GM19043 (cell line): Measurements from ENCODE around the gene CYP11A1.
A peak's percentile ranks its signal among the peaks of the same experiment; 100 is the strongest.

Source experiments
- ATAC-seq: cut with Tn5 transposase; IDR thresholded peaks from one replicate; pipeline ENCODE4 v1.9.1; 2021; ENCODE audit warnings: low read depth; ENCODE audit not compliant: unreplicated experiment

The CYP11A1 gene

DNA sequence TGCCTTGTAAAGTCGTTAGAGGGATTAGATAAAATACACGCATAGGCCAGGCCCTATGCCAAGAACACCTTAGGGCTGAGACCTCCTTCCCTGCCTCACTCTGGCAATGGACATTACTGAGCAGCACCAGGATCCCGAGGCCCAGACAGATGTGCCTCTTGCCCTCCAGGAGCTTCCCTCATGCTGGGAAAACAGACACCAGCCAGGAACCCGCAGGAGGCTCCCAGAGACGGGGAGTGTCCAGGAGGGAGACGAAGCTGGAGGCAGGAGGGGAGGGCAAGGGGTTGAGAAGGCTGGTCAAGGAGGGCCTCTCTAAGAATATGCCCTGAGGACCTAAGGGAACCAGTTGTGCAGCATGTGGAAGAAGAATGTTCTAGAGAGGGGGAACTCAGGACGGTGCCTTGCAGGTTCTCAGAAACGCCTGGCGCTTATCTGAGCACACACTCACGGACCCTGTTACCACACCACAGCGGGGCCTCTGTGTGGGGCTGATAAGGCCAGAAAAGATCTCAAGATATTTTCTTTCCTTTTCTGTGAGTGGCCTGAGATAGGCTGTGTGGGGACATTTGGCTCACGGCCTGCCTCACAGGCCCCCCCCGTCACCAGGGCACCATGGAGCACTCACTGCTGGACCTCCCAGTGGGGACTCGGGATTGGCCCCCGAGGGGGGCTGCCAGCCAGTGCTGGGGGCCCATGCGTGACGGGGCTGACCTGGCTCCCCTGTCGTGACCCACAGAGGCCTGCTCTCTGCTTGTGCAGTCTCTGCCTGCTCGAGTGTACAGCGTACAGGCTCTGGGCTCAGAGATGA, 22.0 kb upstream of the CYP11A1 start:
- ATAC-seq, result no peak

DNA sequence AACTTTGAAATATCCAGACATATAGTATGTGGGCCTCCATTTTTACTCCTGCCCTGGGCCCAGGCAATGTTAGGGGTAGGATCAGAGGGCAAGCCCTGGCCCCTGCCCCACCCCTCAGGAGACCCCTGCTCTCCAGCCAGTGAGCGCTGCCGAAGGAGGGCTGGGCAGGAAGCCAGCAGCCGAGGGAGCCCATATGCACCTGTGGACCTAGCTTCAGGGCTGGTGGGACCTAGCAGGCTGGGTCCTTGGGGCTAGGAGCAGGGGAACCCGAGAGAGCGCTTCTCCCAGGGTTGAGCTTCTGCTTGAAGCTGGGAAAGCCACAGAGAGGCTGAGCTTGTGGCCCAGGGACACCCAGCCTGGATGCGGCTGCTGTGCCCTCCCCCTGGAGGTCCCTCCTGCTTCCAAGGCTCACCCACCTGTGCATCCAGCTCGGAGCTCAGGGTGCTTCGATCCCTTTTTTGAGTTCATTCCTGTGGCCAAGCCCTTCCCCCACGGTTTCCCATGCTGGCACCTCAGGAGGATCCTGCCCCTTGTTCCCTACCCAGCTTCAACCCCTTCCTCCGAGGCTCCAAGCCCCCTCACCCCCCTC, 21.0 kb upstream of the CYP11A1 start:
- no peak for ATAC-seq

DNA sequence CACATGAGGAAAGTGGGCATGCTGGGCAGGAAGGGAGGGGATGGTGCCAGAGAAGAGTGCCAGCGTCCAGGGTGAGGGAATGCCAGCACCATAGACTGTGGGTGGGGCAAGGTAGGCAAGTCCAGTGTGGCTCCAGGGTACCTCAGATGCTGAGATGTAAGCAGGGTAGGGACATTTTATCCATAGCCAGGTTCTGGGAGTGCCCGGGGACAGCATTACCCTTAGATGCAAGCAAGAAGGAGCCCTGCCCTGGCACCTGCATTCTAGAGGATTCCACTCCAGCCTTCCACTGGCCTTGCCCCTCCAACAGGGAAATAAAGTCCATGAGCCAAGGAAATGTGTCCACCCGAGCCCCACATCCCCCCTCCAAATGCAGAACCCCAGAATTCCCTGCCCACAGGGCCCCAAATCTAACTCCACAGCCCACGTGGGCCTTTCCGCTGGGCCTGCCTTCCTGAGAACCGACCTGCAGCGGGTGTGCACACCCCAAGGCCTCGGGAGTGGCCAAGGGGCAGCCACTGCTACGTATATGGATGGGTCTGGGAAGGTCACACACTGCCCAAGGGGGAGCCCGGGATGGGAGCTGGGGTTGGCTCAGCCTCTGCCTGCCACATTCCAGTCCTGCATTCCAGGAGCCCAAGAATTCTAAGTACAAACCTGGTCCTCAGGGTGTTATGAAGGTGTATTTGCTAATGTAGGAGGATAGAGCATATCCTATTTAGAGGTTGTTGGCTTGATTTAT, 20.3 kb upstream of the CYP11A1 start:
- no peak for ATAC-seq

DNA sequence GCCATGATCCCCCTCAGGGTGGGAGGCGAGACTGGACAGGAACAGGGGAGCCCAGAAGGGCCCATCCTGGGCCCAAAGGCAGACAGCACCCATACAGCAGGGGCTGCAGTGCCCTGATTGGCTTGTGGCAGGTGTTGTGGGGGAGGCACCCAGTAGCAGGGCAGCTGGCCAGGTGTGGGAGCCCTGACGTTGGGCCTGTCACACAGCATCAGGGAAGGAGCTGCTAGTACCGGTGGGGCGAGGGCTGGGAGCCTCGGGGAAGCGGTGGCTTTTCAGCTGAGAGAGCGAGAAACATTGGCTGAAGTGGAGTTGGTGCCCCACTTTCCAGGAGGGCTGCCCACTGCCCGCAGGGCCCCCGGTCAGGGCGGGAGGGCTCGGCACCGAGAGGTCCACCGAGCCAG, 19.7 kb upstream of the CYP11A1 start:
- no peak for ATAC-seq

DNA sequence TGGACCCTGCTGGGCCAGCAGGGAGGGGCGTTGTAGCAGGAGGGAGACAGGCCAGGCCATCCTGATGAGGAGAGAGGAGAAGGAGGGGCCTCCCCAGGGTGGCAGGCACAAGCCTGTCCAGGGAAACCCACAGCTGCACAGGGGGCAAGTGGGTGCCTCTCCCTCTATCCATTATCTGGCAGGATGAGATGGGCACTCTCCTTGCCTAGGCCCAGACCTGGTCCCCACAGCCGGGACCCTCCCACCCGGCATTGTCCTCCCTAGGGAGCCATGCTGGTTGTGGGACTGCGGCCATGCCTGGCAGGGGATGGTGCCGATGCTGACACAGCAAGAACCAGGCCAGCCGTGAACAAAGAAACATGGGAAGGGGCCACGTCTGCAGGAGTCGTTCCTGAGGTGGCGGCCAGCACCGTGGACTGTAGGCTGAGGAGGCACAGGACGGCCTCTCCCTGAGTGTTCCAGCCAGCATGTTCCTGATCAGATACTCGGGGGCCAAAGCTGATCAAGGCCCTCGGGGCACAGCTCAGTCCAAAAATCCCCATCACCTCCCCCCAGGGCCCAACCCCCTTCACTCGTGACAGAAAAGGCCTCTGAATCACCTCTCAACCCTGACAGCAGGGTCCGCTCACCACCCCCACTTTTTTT, 19.2 kb upstream of the CYP11A1 start:
- ATAC-seq, result no peak

DNA sequence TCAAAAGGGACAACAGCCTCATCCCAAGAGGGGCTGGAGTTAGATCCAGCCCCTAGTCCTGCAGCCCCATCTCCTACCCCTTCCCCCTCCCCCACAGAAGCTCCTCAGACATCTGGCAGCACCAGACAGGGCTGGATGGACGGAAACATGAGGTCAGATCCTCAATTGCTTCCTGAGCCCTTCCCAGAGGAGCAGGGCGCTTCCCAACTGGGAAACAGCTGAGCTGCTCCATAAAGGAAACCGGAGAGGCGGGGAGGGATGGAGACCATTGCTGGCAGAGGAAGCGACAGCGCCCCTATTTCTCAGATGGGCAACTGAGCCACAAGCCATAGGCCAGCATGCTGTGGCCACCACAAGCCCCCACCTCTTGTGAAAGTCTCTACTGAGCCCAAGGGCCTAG, 18.3 kb upstream of the CYP11A1 start:
- ATAC-seq, result no peak

DNA sequence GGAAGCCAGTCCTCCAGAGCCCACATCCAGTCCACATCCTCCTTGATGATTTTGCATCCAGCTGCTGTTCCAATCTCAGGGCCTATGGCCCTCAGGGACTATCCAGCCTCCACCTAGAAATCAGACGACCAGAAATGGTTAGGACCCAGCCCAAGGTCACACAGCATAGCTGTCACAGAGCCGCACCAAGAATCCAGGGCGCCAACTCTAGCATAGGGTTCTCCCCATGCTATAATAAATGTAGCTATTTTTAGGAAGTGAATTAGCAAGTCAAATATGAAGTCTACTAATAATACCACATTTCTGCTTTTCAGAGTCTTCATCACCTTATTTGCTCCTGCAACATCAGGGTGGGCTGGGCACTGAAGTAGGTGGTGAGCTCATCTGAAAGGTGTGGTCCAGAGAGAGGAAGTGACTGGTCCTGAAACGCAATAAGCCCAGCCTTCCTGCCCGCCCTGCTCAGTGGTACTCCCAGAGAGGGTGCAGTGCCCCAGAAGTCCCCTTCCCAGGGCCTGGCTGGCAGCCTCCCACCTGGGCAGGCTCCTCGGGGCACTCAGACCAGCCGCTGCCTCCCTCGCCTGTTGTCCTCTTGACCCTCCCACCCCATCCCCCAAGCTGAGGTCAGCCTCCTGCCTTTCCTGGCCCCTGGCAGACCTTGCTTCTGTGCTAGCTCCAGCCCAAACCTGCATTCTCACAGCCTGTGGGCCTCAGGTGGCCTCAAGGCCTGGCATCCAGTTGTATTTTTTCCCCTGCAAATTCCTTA, 17.6 kb upstream of the CYP11A1 start:
- ATAC-seq, result peak; percentile 65

DNA sequence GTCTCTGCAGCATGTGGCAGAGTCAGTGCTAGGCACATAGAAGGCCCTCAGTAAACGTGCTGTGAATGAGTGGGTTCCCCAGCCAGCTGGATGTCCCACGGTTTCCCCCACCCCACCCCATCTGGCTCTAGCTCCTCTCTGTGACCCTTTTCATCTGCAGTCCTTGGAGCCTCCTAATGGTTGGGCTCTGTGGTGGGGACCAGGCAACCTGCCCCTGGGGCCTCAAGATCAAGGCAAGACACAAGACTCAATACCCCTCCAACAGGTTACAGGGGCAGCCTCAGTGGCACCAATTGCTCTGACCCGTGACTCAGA, 17.1 kb upstream of the CYP11A1 start:
- ATAC-seq, result no peak

DNA sequence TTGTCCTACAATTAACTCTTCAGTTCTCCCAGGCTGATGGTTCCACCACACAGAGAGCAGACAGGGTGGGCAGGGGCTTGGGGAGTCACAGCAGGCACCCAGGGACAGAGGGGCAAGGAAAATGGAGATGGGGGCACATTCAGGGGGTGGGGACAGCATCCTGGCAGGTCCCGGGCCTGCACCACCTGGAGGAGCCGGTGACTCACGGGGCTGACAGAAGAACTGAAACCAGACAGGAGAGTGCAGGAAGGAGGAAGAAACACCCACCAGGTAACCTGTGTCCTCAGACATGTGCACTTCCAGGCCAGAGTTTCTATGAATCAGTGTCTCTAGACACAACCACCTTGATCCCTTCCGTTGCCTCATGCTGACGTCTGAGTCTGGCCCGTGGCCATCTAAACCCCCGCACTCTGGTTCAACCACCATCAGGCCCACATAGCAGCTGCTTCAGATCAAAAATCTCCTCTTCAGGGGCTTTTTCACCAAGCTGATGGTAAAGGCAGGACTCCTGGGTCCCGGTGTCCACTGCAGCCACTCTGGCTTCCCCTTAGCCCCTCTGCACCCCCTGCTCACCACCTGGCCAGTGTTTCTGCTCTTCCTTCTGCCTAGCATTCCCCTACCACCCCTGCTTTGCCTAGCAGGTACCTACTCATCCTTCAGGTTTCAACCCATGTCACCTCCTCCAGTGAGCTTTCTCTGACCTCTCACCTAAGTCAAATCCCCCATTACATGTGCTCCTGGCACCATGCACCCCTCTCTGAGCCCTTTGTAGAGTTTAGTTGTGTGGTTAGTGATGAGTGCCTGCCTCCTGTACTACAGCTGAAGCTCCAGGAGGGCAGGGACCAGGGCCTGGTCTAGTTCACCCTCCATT, 16.5 kb upstream of the CYP11A1 start:
- ATAC-seq, result peak; percentile 40

DNA sequence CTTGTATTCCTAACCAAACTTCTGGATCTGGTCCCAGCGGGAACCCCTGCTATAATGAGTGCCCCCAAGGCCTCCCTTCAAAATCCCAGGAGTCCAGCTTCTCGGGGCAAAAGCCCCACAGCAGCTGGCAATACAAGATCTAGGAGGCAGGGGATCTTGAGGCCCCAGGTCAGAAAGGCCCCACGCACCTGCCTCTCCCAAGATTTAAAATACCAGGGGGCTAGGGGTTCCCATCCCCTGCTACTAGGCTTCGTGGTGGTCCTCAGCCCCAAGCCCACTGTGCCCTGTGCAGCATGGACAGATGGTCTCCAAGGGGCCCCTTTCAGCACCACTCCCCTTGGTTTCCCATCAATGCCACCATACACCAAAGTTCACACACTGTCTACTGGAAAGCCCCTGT, 15.8 kb upstream of the CYP11A1 start:
- no peak for ATAC-seq

DNA sequence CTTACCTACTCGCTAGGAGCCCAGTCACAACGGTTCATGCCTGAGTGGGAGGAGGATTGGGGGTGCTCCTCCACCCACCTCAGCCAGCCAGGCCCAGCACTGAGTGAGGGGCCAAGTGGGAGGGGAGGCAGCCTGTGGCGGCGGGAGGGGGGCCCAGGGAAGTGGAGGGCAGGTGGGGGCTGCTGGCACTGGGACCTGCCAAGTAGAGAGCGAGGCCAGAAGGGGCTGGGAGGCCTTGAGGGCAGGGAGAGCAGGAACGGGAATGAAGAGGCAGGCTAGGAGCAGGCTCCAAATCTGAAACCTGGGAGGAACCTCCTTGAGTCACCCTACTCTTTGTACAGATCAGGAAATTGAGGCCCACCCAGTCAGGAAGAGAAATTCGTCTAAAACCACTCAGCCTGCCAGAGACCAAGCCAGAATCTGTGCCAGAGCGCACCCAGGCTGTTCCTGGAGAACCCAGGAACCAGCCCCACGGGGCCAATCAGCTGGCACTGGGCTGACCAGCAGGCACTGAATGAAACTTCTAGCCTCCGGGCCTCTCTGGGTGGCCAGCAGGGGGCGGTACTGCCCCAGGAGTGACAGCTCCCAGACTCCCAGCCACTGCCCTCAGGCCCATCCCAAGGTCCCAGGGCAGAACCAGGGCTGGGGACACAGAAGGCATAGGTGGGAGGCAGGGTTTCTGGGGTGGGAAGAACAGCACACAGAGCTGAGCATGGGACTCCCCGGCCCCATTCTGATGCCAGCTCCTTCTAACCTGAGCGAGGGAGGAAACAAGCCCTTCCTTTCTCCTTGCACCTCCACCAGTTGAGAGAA, 14.8 kb upstream of the CYP11A1 start:
- no peak for ATAC-seq

DNA sequence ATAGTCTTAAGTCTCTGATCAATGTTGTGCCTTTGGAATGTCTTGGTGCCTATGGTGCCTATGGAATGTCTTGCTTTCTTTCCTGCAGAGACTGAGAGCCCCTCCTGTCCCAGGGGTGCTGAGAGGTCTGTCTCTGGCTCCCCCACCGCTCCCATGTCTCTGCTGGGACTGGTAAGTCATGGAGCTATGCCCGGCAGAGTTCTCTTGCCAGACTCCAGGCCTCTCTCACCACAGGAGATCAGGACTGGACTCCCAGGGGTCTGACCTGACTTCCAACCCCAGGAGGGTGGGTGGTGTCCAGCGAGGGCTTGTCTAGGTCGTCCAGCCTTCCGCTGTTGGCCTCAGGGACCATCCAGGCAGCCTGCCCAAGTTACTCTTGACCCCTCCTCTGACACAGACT, 14.0 kb upstream of the CYP11A1 start:
- ATAC-seq, result no peak

DNA sequence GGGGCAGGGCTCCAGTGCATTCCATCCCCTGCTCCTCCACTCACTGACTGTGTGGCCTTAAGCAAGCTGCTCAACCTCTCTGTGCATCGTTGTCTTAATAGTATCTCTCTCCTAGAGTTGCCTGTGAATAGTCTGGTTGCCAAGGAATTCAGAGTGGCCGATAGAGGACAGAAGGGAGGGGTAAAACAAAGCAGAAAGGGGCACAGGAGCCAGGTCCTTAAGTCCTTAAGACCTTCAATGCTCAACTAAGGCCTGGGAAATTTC, 13.7 kb upstream of the CYP11A1 start:
- no peak for ATAC-seq

DNA sequence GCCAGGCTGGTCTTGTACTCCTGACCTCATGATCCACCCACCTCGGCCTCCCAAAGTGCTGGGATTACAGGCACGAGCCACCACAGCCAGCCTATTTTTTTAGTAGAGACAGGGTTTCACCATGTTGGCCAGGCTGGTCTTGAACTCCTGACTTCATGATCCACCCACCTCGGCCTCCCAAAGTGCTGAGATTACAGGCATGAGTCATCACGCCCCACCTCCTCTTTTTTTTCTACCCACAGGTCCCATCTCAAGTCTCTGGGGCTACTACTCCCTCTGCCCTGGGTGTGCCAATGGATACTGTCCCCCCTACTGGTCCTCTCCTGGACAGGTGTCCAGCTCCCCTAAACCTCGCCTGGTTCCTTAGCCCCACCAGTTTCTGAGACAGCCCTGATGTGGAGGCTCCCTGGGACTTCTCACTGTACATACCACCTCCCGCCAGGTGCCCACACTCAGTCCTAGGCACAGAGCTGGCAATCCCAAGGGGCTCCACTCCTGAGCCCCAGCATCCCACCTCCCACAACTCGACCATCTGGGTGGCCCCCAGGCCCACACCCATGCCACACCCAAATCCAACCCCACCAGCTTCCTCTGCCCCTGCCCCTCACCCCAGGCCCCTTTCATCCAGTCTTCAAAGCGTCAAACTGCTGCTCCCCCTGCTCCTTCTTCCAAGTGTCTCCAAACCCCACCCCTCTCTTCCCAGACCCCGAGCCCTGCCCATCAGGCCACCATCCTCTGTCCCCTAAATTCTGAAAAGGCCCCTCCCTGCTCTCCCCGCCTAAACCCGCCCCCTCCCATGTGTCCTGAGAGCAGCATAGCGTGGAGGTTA, 13.1 kb upstream of the CYP11A1 start:
- no peak for ATAC-seq

DNA sequence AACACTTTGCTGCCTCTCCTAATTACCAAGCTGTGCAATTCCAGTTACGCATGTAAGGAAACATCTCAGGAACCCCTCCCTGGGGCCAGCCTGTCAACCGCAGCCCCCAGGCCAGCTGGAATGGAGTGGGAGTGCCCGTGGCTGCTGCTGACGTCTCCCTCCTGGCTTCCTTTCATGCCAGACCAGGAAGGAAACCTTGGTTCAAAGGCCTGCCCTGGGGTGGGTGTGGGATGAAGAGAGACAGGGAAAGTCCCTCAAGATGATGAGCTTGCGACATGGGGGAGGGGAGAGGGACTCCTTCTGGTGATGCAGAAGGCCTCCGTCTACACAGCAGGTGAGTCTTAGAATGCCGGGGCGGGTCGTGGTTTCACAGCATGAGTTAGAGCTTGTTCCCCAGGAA, 11.4 kb upstream of the CYP11A1 start:
- no peak for ATAC-seq

DNA sequence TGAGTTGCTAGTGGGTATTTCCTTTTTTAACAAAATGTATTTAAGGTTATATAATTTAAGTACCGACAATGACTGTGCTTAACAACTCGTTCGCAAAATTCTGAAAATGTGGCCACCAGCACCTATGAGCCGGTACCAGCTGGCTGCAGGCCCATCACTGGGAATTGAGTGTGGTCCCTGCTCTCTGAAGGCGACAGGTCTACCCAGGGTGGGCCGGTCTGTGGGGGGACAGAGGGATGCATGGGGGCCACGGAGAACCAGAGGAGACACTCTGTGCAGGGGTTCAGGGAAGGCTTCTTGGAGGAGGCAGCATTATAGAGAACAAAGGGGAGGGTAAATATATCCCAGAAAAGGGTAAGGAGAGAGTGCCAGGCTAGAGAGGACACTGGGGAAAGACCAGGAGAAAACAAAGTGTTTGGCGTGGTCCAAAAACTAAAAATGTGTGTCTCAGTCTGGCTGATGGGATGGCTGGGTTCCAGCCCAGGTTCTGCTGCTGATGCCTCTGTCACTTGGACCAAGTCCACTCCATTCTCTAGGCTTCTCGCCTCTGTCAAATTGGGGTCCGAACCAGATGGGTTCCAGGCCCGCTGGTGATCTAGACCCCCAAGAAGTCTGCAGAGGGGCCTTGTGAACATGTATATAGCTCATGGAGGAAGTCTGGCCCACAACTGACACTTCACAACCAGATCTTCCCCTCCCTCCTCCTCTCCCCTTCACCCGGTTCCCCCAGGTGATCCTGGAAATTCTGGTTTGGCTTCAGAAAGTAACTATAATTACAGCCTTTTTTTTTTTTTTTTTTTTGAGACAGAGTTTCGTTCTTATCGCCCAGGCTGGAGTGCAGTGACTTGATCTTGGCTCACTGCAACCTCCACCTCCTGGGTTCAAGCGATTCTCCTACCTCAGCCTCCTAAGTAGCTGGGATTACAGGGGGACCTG, 10.7 kb upstream of the CYP11A1 start:
- no peak for ATAC-seq

DNA sequence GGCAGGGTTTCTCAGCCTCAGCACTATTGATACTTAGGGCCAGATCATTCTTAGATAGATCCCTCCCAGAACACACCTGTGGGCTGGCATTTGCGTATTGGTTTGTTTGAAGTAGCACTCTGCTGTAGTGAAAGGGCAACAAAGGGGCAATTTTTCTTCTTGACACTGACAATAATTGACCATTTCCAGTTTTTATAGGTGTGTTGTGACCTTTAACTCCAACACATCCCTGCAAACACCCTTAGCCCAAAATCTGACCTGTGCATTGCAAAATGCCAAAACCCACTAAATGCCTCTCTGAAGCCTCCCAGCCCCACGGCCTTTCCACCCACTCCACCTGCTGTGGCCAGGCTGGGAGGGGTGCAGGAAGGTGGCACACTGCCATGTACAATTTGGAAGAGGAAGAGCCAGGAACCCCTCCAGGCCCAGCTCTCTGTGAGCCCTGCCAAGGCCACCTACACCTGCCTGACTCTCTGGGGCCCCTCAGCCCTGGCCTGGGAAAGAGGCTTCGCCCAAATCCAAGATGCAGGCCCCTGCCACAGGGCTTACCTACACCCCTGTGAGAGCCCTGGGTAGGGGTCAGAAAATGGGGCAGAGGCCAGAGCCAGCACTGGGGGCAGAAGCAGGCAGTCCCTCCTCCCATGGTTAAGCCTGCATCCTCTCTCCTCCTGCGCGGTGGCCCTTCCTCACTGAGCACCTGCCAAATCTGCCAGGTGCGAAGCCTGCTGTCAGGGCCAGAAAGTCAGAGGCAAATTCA, 9.6 kb upstream of the CYP11A1 start:
- ATAC-seq, result no peak
